ENCODE results near the gene DESI1.

Gene DESI1

DNA sequence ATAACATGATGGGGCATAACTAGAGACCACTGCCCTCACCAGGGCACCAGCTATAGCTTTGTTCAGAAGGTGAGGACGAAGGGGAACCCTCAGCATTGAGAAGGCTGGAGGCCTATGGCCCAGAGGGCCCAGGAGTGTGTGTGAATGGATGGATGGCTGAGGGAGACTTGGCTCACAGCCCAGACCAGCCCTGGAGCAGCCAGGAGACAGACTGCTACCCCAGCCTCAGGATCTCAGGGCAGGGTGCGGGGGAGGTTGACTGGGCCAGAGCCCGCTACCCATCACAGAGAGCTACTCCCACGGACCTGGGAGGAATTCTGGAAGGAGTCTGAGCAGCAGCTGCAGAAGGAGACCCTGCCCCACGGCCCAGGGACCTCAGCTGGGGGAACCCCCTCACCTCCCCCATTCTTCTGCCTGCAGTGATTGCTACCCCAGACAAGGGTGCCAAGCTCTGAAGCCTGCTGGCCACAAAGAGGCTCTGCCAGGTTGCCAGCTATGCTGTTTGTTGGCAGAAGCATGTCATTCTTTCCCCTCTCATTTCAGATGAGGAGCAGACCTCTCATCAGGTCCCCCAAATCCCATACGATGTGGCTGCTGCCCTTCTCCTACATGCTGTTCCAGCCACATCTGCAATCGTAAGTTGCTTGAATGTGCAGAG lies 65.4 kb downstream of the DESI1 start:
- no peak for DNase-seq

DNA sequence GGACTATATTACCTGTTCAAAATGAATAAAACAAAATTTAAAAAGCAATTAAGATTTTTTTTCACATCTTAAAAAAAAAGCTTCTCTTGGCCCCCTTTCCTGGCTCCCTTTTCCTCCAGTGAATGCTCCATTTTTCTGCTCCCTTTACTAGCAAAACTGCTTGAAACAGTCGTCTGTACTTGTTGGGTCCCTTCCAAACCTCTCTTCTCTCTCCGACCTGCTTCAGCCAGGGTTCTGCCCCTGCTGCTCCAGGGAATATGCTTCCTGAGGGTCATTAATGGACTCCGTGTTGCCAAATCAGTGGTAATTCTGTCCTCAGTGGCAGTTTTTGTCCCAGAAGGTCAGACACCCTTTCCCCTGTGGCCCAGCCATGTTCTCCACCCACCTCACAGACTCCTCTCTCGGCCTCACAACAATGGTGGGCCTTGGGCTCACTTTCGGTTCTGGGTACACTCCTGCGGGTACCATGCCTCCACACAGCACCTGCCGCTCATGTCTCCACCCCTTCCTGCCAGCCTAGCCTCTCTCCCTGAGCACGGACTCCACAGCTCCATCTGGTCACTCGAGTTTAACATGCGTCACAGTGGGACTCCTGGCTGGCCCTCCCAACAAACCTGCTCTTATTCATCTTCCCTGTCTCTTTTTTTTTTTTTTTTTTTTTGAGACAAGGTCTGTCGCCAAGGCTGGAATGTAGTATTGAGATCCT lies 68.8 kb downstream of the DESI1 start:
- no peak for DNase-seq

DNA sequence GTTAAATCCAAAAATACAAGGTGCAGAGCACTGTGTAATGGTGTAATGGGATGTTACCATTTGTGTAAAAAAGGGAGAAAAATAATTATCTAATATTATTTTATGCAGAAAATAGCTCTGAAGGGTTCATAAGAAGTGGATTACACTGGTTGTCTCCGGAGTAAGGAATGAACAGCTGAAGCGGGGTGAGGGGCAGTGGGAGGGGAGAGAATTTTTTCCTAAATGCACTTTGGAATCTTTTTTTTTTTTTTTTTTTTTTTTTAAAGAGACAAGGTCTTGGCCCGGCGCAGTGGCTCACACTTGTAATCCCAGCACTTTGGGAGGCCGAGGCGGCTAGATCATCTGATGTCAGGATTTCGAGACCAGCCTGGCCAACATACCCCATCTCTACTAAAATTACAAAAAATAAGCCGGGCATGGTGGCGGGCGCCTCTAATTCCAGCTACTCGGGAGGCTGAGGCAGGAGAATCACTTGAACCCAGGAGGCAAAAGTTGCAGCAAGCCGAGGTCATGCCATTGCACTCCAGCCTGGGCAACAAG lies 69.8 kb downstream of the DESI1 start:
- DNase-seq: no peak

DNA sequence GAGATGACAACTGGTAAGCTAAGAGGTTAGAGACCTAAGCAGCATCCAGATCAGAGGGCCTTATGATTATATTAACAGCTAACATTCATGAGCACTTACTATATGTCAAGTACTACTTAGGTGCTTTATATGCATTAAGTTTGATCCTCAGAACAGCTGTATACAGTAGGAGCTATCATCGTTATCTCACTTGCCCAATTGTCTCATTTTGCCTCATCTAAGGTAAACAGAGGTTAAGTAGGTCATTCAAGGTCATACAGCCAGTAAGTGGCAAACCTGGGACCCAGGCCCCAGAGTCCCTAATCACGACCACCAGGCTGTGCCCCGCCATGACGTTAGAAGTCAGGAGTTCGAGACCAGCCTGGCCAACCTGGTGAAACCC lies 72.0 kb downstream of the DESI1 start:
- no peak for DNase-seq
